Fibroblast of skin of right biceps (primary cell): ENCODE measurements around the gene MYRIP.

Experiments used
- DNase-seq: peaks from one replicate; pipeline ENCODE4 v3.0.0-alpha.2; 2013

Gene MYRIP

DNA sequence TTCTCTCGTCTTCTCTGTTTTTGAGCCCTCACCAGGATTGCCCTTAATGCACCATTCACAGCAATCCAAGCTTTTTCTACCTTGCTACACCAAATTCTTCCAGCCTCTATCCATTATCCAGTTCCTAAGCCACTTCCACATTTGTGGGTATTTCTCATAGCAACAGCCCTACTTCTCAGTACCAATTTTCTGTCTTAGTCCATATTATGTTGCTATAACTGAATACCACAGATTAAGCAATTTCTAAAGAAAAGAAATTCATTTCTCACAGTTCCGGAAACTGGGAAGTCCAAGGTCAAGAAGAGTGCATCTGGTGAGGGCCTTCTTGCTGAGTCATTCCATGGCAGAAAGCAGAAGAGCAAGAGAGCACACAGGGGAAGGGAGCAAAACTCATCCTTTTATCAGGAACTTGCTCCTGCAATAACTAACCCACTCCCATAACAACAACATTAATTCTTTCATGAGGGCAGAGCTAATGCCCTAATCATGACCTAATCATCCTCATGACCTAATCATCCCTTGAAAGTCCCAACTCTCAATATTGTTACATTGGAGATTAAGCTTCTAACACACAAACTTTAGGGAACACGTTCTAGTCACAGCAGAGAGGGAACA lies 490.4 kb downstream of the MYRIP start:
- peak; percentile 80 for DNase-seq

GRCh38 chr3:40302784-40303183 lies 493.4 kb downstream of the MYRIP start:
- peak; percentile 14 for DNase-seq

GRCh38 chr3:40304352-40304751 lies 494.9 kb downstream of the MYRIP start:
- no peak for DNase-seq

GRCh38 chr3:40306336-40306735 lies 496.9 kb downstream of the MYRIP start:
- DNase-seq: peak; percentile 22

DNA sequence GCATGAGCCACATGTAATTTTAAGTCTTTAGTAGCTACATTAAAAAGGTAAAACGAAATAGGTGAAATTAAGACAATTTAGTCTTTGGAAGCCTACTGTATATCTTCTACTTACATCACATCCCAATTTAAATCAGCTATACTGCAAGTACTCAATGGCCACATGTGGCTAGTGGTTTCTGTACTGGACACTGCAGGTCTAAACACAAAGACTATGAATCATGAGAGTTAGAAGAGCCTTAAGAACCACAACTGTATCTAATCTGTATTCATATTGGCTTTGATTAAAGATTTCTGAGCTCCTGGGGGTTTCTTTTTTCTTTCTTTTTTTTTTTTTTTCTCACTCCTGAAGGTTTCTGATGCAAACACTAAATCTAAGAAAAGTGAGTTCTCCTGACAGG lies 497.8 kb downstream of the MYRIP start:
- DNase-seq: no peak

GRCh38 chr3:40308725-40309417 lies 499.5 kb downstream of the MYRIP start:
- DNase-seq: no peak

DNA sequence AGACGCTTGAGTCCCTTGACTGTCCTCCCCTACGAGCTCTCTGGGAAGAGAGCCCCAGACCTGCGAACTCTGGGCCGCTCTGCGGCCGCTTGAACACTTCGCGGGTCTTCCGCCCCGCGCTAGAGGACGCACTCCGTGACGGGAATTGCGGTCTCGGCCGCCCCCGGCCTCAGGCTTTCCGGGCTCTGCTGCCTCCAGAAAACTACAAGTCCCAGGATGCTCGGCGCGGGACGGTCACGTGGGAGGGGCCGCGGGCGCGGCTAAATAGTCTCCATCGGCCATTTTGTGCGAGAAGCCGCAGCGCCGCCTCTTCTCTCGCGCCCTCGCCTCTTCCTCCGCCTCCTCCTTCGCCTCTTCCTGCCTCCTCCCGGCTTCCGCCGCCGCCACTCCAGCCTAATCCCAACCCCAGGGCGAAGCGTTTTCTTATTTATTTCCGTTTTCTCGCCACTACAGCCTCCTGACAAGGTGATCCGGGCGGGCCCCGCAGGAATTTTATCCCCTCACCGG lies 500.1 kb downstream of the MYRIP start, which contains the start of gene EIF1B:
Gene EIF1B, plus strand, starts transcription at position 290 of the 507 bp plus-strand sequence. CDS start 235 bp downstream, outside the sequence.
- DNase-seq: peak; percentile 98
